AG09309 (cell line): ENCODE data around the gene OR6K3.

ENCODE experiments used
- DNase-seq: peaks from one replicate; pipeline ENCODE4 v3.0.0-alpha.2; 2010; ENCODE audit warnings: low read depth
- H3K4me3 ChIP-seq: 2 replicates; pipeline ENCODE4 v1.5.1; 2011; ENCODE audit warnings: mild to moderate bottlenecking, low read depth, low read length, moderate library complexity; ENCODE audit not compliant: control insufficient read depth
- CTCF ChIP-seq: IDR thresholded peaks from 2 replicates; pipeline ENCODE4 v1.5.1; 2011; ENCODE audit warnings: mild to moderate bottlenecking, low read depth, low read length, inconsistent platforms; ENCODE audit not compliant: insufficient read depth, control insufficient read depth; ENCODE audit errors: missing control alignments

The OR6K3 gene

GRCh38 chr1:158730453-158730852 is 9.9 kb upstream of the OR6K3 start:
- H3K4me3 ChIP-seq = no peak overlapping the region
- TF ChIP-seq CTCF = no peak
- DNase-seq = no peak

- no peak for DNase-seq
- TF ChIP-seq CTCF = no peak
- H3K4me3 ChIP-seq = no peak overlapping the region
These were observed 8.1 kb upstream of the OR6K3 start for GRCh38 chr1:158728510-158729225.

- DNase-seq = no peak
- TF ChIP-seq CTCF = no peak
- no peak overlapping the region for H3K4me3 ChIP-seq
These were observed 3.9 kb upstream of the OR6K3 start for GRCh38 chr1:158724442-158724841.

GRCh38 chr1:158719664-158720063 is 856 bp downstream of the OR6K3 start:
- no peak for DNase-seq
- H3K4me3 ChIP-seq = no peak overlapping the region
- no peak for TF ChIP-seq CTCF

- TF ChIP-seq CTCF = no peak
- no peak for DNase-seq
- no peak overlapping the region for H3K4me3 ChIP-seq
These were observed 3.2 kb downstream of the OR6K3 start for GRCh38 chr1:158717344-158717743.

- no peak for TF ChIP-seq CTCF
- DNase-seq = no peak
- no peak overlapping the region for H3K4me3 ChIP-seq
These were observed 4.2 kb downstream of the OR6K3 start for GRCh38 chr1:158716335-158716734.

- no peak for DNase-seq
- H3K4me3 ChIP-seq = no peak overlapping the region
- no peak for TF ChIP-seq CTCF
These were observed 5.8 kb downstream of the OR6K3 start for GRCh38 chr1:158714754-158715153.
